ENCODE data around the gene TXNL4B. TPM values are rescaled to one million over a fixed set of nuclear protein-coding genes. Genes with fewer than 3 reads are reported as not detected.

TXNL4B gene
- total and polyA plus RNA-seq, 5 experiments from 2014 or later: 12.0 to 20.3 (median 17.5) TPM

- Mint-ChIP-seq H3K4me3 (no peak overlapping the region), H3K9me3 (no peaks in the 10 kb centered on the region), H3K27me3 (no peaks in the 10 kb centered on the region), H3K36me3 (peaks cover 5 to 95% (median 40%) of the 10 kb centered on the region in 3 donors), H3K27ac (no peak overlapping the region), H3K4me1 (no peaks in the 10 kb centered on the region)
- DNase-seq: no peak
- ATAC-seq: no peak
- POLR2A ChIA-PET: no interaction called here
These were observed 15.9 kb upstream of the TXNL4B start for GRCh38 chr16:72109300-72109699.

- Mint-ChIP-seq H3K27me3 (no peaks in the 10 kb centered on the region), H3K27ac (no peak overlapping the region), H3K9me3 (no peaks in the 10 kb centered on the region), H3K4me1 (peaks cover 0 to under 1% (median under 1%) of the 10 kb centered on the region in 4 donors), H3K4me3 (no peak overlapping the region), H3K36me3 (peaks cover 5 to 99% (median 47%) of the 10 kb centered on the region in 3 donors)
- POLR2A ChIA-PET: no interaction called here
- no peak for ATAC-seq
- no peak for DNase-seq
These were observed 15.1 kb upstream of the TXNL4B start for GRCh38 chr16:72108353-72109102.

DNA sequence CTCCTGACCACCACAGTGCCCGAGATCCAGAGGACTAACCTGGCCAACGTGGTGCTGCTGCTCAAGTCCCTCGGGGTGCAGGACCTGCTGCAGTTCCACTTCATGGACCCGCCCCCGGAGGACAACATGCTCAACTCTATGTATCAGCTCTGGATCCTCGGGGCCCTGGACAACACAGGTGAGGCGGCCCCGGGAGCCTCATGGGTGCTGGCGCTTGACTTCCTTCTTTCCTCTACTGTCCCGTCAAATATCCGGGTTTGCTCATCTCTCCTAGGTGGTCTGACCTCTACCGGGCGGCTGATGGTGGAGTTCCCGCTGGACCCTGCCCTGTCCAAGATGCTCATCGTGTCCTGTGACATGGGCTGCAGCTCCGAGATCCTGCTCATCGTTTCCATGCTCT lies 14.0 kb upstream of the TXNL4B start:
- no peak for DNase-seq
- no peak for ATAC-seq
- peaks cover 0 to 2% (median under 1%) of the 10 kb centered on the region in 4 donors for H3K4me1 Mint-ChIP-seq
- peaks cover 9 to 99% (median 46%) of the 10 kb centered on the region in 3 donors for H3K36me3 Mint-ChIP-seq
- H3K4me3 Mint-ChIP-seq: no peak overlapping the region
- POLR2A ChIA-PET: no interaction called here
- no peaks in the 10 kb centered on the region for H3K27me3 Mint-ChIP-seq
- no peaks in the 10 kb centered on the region for H3K9me3 Mint-ChIP-seq
- H3K27ac Mint-ChIP-seq: peak overlapping the region in 1 of 10 donors; percentile 19

- Mint-ChIP-seq H3K4me1 (peaks cover 0 to 5% (median 2%) of the 10 kb centered on the region in 4 donors), H3K27ac (peak overlapping the region in 1 of 10 donors; percentile 63), H3K36me3 (peaks cover 9 to 99% (median 46%) of the 10 kb centered on the region in 3 donors), H3K4me3 (no peak overlapping the region), H3K9me3 (no peaks in the 10 kb centered on the region), H3K27me3 (no peaks in the 10 kb centered on the region)
- DNase-seq (no peak), ATAC-seq (no peak)
- POLR2A ChIA-PET: interaction anchor here (1.5 kb wide), 1 partner anchor 13 kb away, joined by 4 read pairs; the partner anchor contains the start of genes DHX38 and TXNL4B
These were observed 12.6 kb upstream of the TXNL4B start for GRCh38 chr16:72105978-72106377.

DNA sequence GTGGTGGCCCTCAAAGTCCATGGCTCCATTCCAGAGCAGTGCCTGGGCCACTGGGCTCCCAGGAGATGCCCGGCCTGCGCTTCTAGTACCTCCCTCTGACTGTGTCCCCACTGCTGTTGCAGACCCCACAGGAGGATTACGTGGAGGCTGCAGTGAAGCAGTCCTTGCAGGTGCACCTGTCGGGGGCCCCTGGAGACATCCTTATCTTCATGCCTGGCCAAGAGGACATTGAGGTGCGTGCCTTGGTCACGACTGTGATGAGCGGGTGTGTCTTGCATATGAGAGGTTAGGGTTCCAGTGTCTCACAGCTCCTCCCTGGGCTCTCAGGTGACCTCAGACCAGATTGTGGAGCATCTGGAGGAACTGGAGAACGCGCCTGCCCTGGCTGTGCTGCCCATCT lies 11.5 kb upstream of the TXNL4B start:
- Mint-ChIP-seq H3K4me3 (no peak overlapping the region), H3K9me3 (no peaks in the 10 kb centered on the region), H3K27me3 (no peaks in the 10 kb centered on the region), H3K27ac (peak overlapping the region in 1 of 10 donors; percentile 63), H3K4me1 (peaks cover 0 to 5% (median 2%) of the 10 kb centered on the region in 4 donors), H3K36me3 (peaks cover 7 to 99% (median 45%) of the 10 kb centered on the region in 3 donors)
- DNase-seq: no peak
- POLR2A ChIA-PET: interaction anchor here (0.6 kb wide), 1 partner anchor 314 kb away, joined by 3 read pairs; no protein-coding TSS in a partner anchor
- no peak for ATAC-seq

DNA sequence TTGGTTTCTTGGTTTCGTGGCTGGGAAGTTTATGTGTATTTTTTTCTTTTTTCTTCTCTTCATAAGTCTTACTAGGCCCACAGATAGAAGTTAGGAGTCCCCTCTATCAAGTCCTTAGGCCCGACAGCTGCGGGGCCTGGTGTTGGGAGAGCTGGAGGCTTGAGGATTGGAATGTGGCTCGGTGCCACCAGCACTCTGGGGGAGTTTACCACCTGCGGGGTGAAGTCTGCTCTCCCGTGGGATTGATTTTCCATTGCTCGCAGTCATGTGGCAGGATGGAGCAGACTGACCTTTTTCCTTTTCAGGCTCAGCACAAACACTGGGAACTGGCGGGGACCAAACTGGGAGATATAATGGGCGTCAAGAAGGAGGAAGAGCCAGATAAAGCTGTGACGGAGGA lies 7.8 kb upstream of the TXNL4B start:
- peaks cover 4 to 99% (median 49%) of the 10 kb centered on the region in 3 donors for H3K36me3 Mint-ChIP-seq
- no peaks in the 10 kb centered on the region for H3K27me3 Mint-ChIP-seq
- POLR2A ChIA-PET: no interaction called here
- no peaks in the 10 kb centered on the region for H3K9me3 Mint-ChIP-seq
- ATAC-seq (no peak), DNase-seq (no peak)
- peak overlapping the region in 1 of 10 donors; percentile 83 for H3K27ac Mint-ChIP-seq
- peaks cover 9 to 21% (median 18%) of the 10 kb centered on the region in 4 donors for H3K4me1 Mint-ChIP-seq
- H3K4me3 Mint-ChIP-seq: no peak overlapping the region

DNA sequence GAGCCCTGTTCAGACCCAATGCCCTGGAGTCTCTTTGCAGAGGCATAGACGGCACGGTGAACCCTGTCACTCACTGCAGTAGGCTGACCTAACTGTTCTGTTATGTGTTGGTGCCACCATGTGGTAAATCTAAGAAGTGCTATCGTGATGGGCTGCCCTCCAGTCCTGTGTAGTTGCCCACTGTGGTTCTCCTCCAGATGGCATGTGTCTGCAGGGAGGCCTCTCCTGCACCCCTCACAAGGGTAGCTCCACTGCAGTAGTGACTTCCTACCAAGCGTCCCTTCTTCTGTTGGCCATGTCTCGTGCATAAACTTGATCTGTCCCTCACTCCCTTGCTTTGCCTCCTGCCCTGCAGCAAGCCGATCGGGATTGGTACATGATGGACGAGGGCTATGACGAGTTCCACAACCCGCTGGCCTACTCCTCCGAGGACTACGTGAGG lies 6.0 kb upstream of the TXNL4B start:
- Mint-ChIP-seq H3K9me3 (no peaks in the 10 kb centered on the region), H3K27ac (peak overlapping the region in 1 of 10 donors; percentile 9), H3K27me3 (no peaks in the 10 kb centered on the region), H3K4me3 (no peak overlapping the region), H3K36me3 (peaks cover 4 to 89% (median 40%) of the 10 kb centered on the region in 3 donors), H3K4me1 (peaks cover 26 to 39% (median 32%) of the 10 kb centered on the region in 4 donors)
- POLR2A ChIA-PET: no interaction called here
- ATAC-seq: peak; percentile 83 to 93
- DNase-seq: peak in 8 of 10 donors; percentile 10 to 46 (median 39)

- ATAC-seq: no peak
- H3K4me1 Mint-ChIP-seq: peaks cover 28 to 39% (median 36%) of the 10 kb centered on the region in 4 donors
- H3K27me3 Mint-ChIP-seq: no peaks in the 10 kb centered on the region
- peaks cover 4 to 85% (median 36%) of the 10 kb centered on the region in 3 donors for H3K36me3 Mint-ChIP-seq
- no peak for DNase-seq
- POLR2A ChIA-PET: no interaction called here
- H3K9me3 Mint-ChIP-seq: no peaks in the 10 kb centered on the region
- H3K4me3 Mint-ChIP-seq: no peak overlapping the region
- peak overlapping the region in 2 of 10 donors; percentile 9 to 14 for H3K27ac Mint-ChIP-seq
These were observed 5.5 kb upstream of the TXNL4B start for GRCh38 chr16:72098936-72099335.

GRCh38 chr16:72094266-72094610 lies 818 bp upstream of the TXNL4B start:
- Mint-ChIP-seq H3K4me1 (peaks cover 46 to 72% (median 57%) of the 10 kb centered on the region in 4 donors), H3K9me3 (no peaks in the 10 kb centered on the region), H3K27me3 (no peaks in the 10 kb centered on the region), H3K27ac (peak overlapping the region; percentile 93 to 100 (median 99)), H3K4me3 (peak overlapping the region; percentile 92 to 100 (median 98)), H3K36me3 (peaks cover 0 to 54% (median 16%) of the 10 kb centered on the region in 3 donors)
- peak in 1 of 2 donors; percentile 2 for ATAC-seq
- POLR2A ChIA-PET: interaction anchor here (0.9 to 1.9 kb wide), 2 partner anchors 12 to 84 kb away, joined by 3 to 4 read pairs; no protein-coding TSS in a partner anchor
- peak in 3 of 10 donors; percentile 12 to 39 (median 27) for DNase-seq

- Mint-ChIP-seq H3K27ac (peak overlapping the region; percentile 93 to 100 (median 99)), H3K4me3 (peak overlapping the region; percentile 92 to 100 (median 98)), H3K9me3 (no peaks in the 10 kb centered on the region), H3K27me3 (no peaks in the 10 kb centered on the region), H3K4me1 (peaks cover 39 to 71% (median 57%) of the 10 kb centered on the region in 4 donors), H3K36me3 (peaks cover 0 to 54% (median 18%) of the 10 kb centered on the region in 3 donors)
- DNase-seq (peak in 2 of 10 donors; percentile 4), ATAC-seq (peak; percentile 33 to 41)
- POLR2A ChIA-PET: interaction anchor here (0.6 to 1.9 kb wide), 6 partner anchors 9 to 528 kb away, joined by 3 to 4 read pairs (median 4); no protein-coding TSS in a partner anchor
These were observed 480 bp downstream of the TXNL4B start for GRCh38 chr16:72092832-72093447.

DNA sequence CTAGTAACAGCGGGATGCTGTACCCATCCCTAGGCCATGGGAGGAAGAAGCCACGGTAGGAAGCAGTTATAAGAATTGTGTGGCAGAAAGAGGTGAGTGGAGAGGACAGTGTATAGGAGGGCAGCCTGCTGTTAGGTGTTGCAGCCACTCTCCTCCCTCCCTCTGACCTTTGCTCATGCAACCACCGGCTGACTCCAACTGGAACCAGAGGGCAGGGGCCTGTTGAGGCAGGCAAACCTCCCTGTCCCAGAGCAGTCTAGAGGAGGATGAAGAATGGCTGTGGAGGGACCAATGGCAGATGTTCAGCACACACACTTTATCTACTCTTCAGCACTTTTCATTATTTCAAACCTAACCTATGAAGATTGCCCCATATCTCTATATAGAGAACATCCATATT lies 2.2 kb downstream of the TXNL4B start:
- DNase-seq: no peak
- Mint-ChIP-seq H3K4me1 (peaks cover 31 to 57% (median 51%) of the 10 kb centered on the region in 4 donors), H3K9me3 (no peaks in the 10 kb centered on the region), H3K27ac (peak overlapping the region in 9 of 10 donors; percentile 15 to 99 (median 58)), H3K27me3 (no peaks in the 10 kb centered on the region), H3K4me3 (peak overlapping the region in 9 of 10 donors; percentile 20 to 100 (median 92)), H3K36me3 (peaks cover 0 to 54% (median 10%) of the 10 kb centered on the region in 3 donors)
- POLR2A ChIA-PET: no interaction called here
- no peak for ATAC-seq

GRCh38 chr16:72085002-72085401 lies 8.4 kb downstream of the TXNL4B start:
- Mint-ChIP-seq H3K9me3 (peaks cover 0 to 11% (median 3%) of the 10 kb centered on the region in 9 donors), H3K27ac (no peak overlapping the region), H3K36me3 (peaks cover 7 to 61% (median 28%) of the 10 kb centered on the region in 3 donors), H3K27me3 (no peaks in the 10 kb centered on the region), H3K4me1 (peaks cover 0 to 7% (median 4%) of the 10 kb centered on the region in 4 donors), H3K4me3 (no peak overlapping the region)
- POLR2A ChIA-PET: no interaction called here
- ATAC-seq: no peak
- DNase-seq: no peak
